Loucy (cell line): ENCODE measurements around the gene RDH8.

Source experiments
- H2AFZ ChIP-seq: fragments of 200-600 bp; sonication (generic); 2 replicates; pipeline ENCODE4 v1.6.0; 2016; ENCODE audit warnings: antibody characterized with exemption, mild to moderate bottlenecking, low read length, moderate library complexity
- H3F3A ChIP-seq: fragments of 200-600 bp; 2 replicates; pipeline ENCODE4 v1.6.0; 2016; ENCODE audit warnings: antibody characterized with exemption, low read depth, mild to moderate bottlenecking
- H3K27me3 ChIP-seq: fragments of 200-600 bp; sonication (generic); 2 replicates; pipeline ENCODE4 v1.6.1; 2014; ENCODE audit warnings: low read length, mild to moderate bottlenecking; ENCODE audit not compliant: insufficient read depth, poor library complexity, severe bottlenecking
- H3K36me3 ChIP-seq: fragments of 200-600 bp; sonication (generic); 2 replicates; pipeline ENCODE4 v1.6.1; 2016; ENCODE audit warnings: low read length; ENCODE audit not compliant: insufficient read depth
- H3K4me1 ChIP-seq: fragments of 200-600 bp; sonication (generic); 2 replicates; pipeline ENCODE4 v1.5.1; 2014; ENCODE audit warnings: low read length, mild to moderate bottlenecking; ENCODE audit not compliant: insufficient read depth, poor library complexity, severe bottlenecking
- H3K4me2 ChIP-seq: fragments of 200-600 bp; sonication (generic); 2 replicates; pipeline ENCODE4 v1.6.0; 2014; ENCODE audit warnings: antibody characterized with exemption, low read length, low read depth, mild to moderate bottlenecking; ENCODE audit not compliant: poor library complexity, severe bottlenecking
- H3K4me3 ChIP-seq: fragments of 200-600 bp; sonication (generic); 2 replicates; pipeline ENCODE4 v1.5.1; 2014; ENCODE audit warnings: low read length, mild to moderate bottlenecking, mixed read lengths; ENCODE audit not compliant: poor library complexity, severe bottlenecking
- H3K79me2 ChIP-seq: fragments of 200-600 bp; sonication (generic); 2 replicates; pipeline ENCODE4 v1.6.1; 2014; ENCODE audit warnings: low read length; ENCODE audit not compliant: insufficient read depth
- H3K9ac ChIP-seq: fragments of 200-600 bp; sonication (generic); 2 replicates; pipeline ENCODE4 v1.6.0; 2014; ENCODE audit warnings: mild to moderate bottlenecking, low read depth, low read length, moderate library complexity; ENCODE audit not compliant: poor library complexity, severe bottlenecking
- H3K9me2 ChIP-seq: fragments of 200-600 bp; sonication (generic); replicated peaks from 2 replicates; pipeline ENCODE4 v1.6.1; 2016; ENCODE audit warnings: low read depth, low read length, mixed read lengths
- H3K9me3 ChIP-seq: fragments of 200-600 bp; sonication (generic); 2 replicates; pipeline ENCODE4 v1.6.1; 2014; ENCODE audit warnings: mild to moderate bottlenecking, antibody characterized with exemption, low read length, low read depth; ENCODE audit not compliant: insufficient read depth
- H4K20me1 ChIP-seq: fragments of 200-600 bp; sonication (generic); 2 replicates; pipeline ENCODE4 v1.6.0; 2014; ENCODE audit warnings: antibody characterized with exemption, low read length, mild to moderate bottlenecking; ENCODE audit not compliant: insufficient read depth, poor library complexity, severe bottlenecking
- EZH2phosphoT487 ChIP-seq: fragments of 200-600 bp; IDR thresholded peaks from 2 replicates; pipeline ENCODE4 v1.6.1; 2018; ENCODE audit warnings: antibody characterized with exemption, mild to moderate bottlenecking, moderate library complexity, borderline replicate concordance
- TF ChIP-seq, protein P1 (sequence below): fragments of 200-600 bp; sonication (generic); conservative IDR thresholded peaks from 2 replicates; pipeline ENCODE4 v1.5.1; 2014; ENCODE audit warnings: mild to moderate bottlenecking, antibody characterized with exemption, low read length

The RDH8 gene

GRCh38 chr19:10044390-10044789 lies 31.1 kb downstream of the RDH8 start:
- Histone ChIP-seq H3K4me2 (no peak overlapping the region), H3K4me1 (no peaks in the 10 kb centered on the region), H3K36me3 (no peaks in the 10 kb centered on the region), H3K4me3 (no peak overlapping the region), H4K20me1 (no peaks in the 10 kb centered on the region), H3K9me3 (peaks cover 19% of the 10 kb centered on the region; the same call in 1 of the 2 replicates), H3K9ac (no peak overlapping the region), H3K9me2 (no peaks in the 10 kb centered on the region), H2AFZ (no peak overlapping the region), H3F3A (no peaks in the 10 kb centered on the region), H3K79me2 (no peaks in the 10 kb centered on the region), H3K27me3 (no peaks in the 10 kb centered on the region)
- TF ChIP-seq, protein P1, sequence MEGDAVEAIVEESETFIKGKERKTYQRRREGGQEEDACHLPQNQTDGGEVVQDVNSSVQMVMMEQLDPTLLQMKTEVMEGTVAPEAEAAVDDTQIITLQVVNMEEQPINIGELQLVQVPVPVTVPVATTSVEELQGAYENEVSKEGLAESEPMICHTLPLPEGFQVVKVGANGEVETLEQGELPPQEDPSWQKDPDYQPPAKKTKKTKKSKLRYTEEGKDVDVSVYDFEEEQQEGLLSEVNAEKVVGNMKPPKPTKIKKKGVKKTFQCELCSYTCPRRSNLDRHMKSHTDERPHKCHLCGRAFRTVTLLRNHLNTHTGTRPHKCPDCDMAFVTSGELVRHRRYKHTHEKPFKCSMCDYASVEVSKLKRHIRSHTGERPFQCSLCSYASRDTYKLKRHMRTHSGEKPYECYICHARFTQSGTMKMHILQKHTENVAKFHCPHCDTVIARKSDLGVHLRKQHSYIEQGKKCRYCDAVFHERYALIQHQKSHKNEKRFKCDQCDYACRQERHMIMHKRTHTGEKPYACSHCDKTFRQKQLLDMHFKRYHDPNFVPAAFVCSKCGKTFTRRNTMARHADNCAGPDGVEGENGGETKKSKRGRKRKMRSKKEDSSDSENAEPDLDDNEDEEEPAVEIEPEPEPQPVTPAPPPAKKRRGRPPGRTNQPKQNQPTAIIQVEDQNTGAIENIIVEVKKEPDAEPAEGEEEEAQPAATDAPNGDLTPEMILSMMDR = no peak
- TF ChIP-seq EZH2phosphoT487 = no peak

- Histone ChIP-seq H3K4me2 (no peak overlapping the region), H3K4me1 (no peaks in the 10 kb centered on the region), H3K9me2 (no peaks in the 10 kb centered on the region), H3K36me3 (no peaks in the 10 kb centered on the region), H4K20me1 (no peaks in the 10 kb centered on the region), H2AFZ (no peak overlapping the region), H3K27me3 (no peaks in the 10 kb centered on the region), H3K79me2 (no peaks in the 10 kb centered on the region), H3K9ac (no peak overlapping the region), H3K4me3 (no peak overlapping the region), H3K9me3 (peaks cover 19% of the 10 kb centered on the region; the same call in 1 of the 2 replicates), H3F3A (no peaks in the 10 kb centered on the region)
- no peak for TF ChIP-seq EZH2phosphoT487
- TF ChIP-seq, protein P1 = no peak
These were observed 32.1 kb downstream of the RDH8 start for GRCh38 chr19:10045371-10045770.

- H4K20me1 ChIP-seq = no peaks in the 10 kb centered on the region
- H3K79me2 ChIP-seq = no peaks in the 10 kb centered on the region
- no peaks in the 10 kb centered on the region for H3F3A ChIP-seq
- H3K4me2 ChIP-seq = no peak overlapping the region
- no peaks in the 10 kb centered on the region; the same call in 1 of the 2 replicates for H3K9me3 ChIP-seq
- no peaks in the 10 kb centered on the region for H3K27me3 ChIP-seq
- no peak overlapping the region for H3K4me3 ChIP-seq
- no peak overlapping the region for H2AFZ ChIP-seq
- H3K4me1 ChIP-seq = no peaks in the 10 kb centered on the region
- TF ChIP-seq, protein P1 = no peak
- TF ChIP-seq EZH2phosphoT487 = no peak
- H3K9ac ChIP-seq = no peak overlapping the region
- H3K9me2 ChIP-seq = no peaks in the 10 kb centered on the region
- H3K36me3 ChIP-seq = no peaks in the 10 kb centered on the region
These were observed 36.3 kb downstream of the RDH8 start for GRCh38 chr19:10049626-10050025.
